NCI-H1092 (cell line): ENCODE results near the gene CSTF3.
"Not testable (repeated sequence)": the region's sequence is repeated elsewhere in the genome, so short reads cannot be mapped to it uniquely, and the experiment has no call there.

Experiments used
- DNase-seq: peaks from one replicate; lab custom pipeline; 2025; lab: John Stamatoyannopoulos, UW

CSTF3 gene

GRCh38 chr11:33160136-33160535 lies 1.1 kb downstream of the CSTF3 start:
- no peak for DNase-seq

GRCh38 chr11:33159378-33159867 lies 1.9 kb downstream of the CSTF3 start:
- DNase-seq: not testable (repeated sequence)

GRCh38 chr11:33158596-33159275 lies 2.5 kb downstream of the CSTF3 start:
- no peak for DNase-seq

GRCh38 chr11:33157103-33158027 lies 3.9 kb downstream of the CSTF3 start:
- no peak for DNase-seq

GRCh38 chr11:33151399-33151798 lies 9.9 kb downstream of the CSTF3 start:
- DNase-seq: no peak

- DNase-seq: no peak
Measured at GRCh38 chr11:33147559-33147958, 13.7 kb downstream of the CSTF3 start.

GRCh38 chr11:33135768-33136443 lies 25.4 kb downstream of the CSTF3 start:
- DNase-seq: no peak

GRCh38 chr11:33135216-33135615 lies 26.1 kb downstream of the CSTF3 start:
- DNase-seq: no peak

GRCh38 chr11:33134276-33134675 lies 27.0 kb downstream of the CSTF3 start:
- DNase-seq: no peak

GRCh38 chr11:33133761-33134160 lies 27.5 kb downstream of the CSTF3 start:
- DNase-seq: no peak

- no peak for DNase-seq
Measured at GRCh38 chr11:33132510-33132909, 28.8 kb downstream of the CSTF3 start.

GRCh38 chr11:33128739-33129138 lies 32.5 kb downstream of the CSTF3 start:
- no peak for DNase-seq

GRCh38 chr11:33125611-33126010 lies 35.7 kb downstream of the CSTF3 start:
- no peak for DNase-seq

- DNase-seq: no peak
Measured at GRCh38 chr11:33125025-33125424, 36.3 kb downstream of the CSTF3 start.

GRCh38 chr11:33122696-33123095 lies 38.6 kb downstream of the CSTF3 start:
- DNase-seq: not testable (repeated sequence)

- no peak for DNase-seq
Measured at GRCh38 chr11:33116535-33116934, 44.7 kb downstream of the CSTF3 start.

- DNase-seq: no peak
Measured at GRCh38 chr11:33110083-33110482, 51.2 kb downstream of the CSTF3 start.

GRCh38 chr11:33109294-33109895 lies 51.9 kb downstream of the CSTF3 start:
- no peak for DNase-seq

GRCh38 chr11:33103836-33104235 lies 57.4 kb downstream of the CSTF3 start:
- no peak for DNase-seq

GRCh38 chr11:33094157-33094556 lies 67.1 kb downstream of the CSTF3 start:
- no peak for DNase-seq

- no peak for DNase-seq
Measured at GRCh38 chr11:33089776-33090175, 71.5 kb downstream of the CSTF3 start.

GRCh38 chr11:33086017-33086416 lies 75.3 kb downstream of the CSTF3 start:
- DNase-seq: no peak
